ENCODE results near the gene MICA.

DNA sequence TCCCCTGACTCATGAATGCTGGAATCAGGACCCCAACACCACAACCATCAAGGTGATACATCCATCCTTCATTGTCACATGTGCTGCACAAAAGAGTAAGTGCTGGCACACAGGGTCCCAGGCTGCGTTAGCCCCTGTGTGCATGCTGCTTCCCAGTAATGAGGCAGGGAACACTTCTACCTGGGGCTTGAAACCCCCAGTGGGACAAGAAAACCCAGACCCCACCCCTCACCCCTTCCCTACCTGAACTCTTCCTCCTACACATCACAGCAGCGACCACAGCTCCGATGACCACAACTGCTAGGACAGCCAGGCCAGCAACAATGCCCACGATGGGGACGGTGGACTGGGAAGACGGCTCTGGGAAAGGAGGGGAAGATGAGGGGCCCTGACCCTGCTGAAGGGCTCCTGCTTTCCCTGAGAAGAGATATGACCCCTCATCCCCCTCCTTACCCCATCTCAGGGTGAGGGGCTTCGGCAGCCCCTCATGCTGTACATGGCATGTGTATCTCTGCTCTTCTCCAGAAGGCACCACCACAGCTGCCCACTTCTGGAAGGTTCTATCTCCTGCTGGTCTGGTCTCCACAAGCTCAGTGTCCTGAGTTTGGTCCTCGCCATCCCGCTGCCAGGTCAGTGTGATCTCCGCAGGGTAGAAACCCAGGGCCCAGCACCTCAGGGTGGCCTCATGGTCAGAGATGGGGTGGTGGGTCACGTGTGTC, 48.4 kb upstream of the MICA start:
- TF ChIP-seq POLR2AphosphoS5 (IDR thresholded peaks at IDR 0.05; ENCODE audit: low read depth, low read length) (peak; percentile 68), POLR2A (IDR thresholded peaks at IDR 0.05; ENCODE audit: low read depth, low read length) (peak; percentile 70; the same call in 1 of the 2 replicates)
